NCI-H345 (cell line): ENCODE data around the gene ERN1.

Experiments
- DNase-seq: peaks from one replicate; lab custom pipeline; 2025; lab: John Stamatoyannopoulos, UW

Gene ERN1

DNA sequence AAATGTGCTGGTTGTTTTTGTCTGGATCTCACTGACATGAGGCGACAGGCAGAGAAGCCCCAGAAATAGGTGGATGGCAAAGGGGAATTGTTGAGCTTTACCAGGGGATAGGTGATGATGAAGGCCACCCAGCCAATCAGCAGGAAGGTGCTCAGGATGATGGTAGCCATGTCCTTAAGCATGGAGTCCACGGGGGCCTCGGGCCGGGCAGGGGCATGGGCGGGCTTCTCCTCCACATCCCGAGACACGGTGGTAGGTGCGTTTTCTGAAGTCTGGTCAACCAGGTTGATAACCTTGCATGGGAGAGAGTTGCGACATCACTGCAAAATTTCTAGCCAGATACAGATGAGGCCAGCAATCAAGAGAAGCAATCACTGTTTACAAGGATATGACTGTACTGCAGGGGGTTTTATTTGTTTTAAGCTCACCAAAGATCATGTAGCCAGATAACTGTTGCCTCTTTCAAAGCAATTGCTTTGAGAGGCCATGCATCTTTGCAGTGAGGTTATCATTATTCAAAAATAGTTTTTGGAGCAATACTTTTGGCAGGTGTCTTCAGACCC is 72.2 kb downstream of the ERN1 start:
- DNase-seq, result no peak

DNA sequence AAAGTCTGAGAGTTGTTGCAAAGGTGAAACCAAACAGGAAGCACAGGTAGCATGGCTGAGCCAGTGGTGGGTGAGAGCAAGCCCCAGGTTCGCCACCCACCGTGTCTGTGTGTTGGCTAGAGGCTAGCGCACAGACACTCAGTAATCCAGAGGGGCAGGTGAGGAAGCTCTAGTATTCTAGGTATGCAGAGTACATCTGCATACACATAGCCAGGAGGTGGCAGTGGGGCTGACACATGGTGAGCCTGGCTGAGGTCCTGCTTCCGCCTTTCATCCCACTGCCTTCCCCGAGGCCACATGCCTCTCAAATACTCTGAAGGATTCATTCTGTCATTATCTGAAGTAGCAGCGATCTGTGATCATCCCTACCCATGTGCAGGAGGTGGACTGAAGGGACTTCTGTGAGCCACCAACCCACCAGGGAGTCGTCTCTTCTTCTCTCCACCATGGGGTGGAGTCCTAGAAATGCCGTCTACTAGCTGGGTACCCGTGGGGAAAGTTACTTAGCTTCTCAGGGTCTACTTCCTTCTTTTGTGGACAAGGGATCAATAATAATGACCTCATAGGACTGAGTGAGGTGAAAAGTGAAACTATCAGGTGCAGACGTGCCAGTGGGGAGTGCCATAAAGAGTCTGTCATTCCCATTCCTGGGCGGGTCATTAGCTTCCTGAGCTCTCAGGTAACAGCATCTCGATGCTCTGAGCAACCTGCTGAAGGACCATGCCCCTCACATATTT is 73.5 kb downstream of the ERN1 start:
- DNase-seq, result no peak

DNA sequence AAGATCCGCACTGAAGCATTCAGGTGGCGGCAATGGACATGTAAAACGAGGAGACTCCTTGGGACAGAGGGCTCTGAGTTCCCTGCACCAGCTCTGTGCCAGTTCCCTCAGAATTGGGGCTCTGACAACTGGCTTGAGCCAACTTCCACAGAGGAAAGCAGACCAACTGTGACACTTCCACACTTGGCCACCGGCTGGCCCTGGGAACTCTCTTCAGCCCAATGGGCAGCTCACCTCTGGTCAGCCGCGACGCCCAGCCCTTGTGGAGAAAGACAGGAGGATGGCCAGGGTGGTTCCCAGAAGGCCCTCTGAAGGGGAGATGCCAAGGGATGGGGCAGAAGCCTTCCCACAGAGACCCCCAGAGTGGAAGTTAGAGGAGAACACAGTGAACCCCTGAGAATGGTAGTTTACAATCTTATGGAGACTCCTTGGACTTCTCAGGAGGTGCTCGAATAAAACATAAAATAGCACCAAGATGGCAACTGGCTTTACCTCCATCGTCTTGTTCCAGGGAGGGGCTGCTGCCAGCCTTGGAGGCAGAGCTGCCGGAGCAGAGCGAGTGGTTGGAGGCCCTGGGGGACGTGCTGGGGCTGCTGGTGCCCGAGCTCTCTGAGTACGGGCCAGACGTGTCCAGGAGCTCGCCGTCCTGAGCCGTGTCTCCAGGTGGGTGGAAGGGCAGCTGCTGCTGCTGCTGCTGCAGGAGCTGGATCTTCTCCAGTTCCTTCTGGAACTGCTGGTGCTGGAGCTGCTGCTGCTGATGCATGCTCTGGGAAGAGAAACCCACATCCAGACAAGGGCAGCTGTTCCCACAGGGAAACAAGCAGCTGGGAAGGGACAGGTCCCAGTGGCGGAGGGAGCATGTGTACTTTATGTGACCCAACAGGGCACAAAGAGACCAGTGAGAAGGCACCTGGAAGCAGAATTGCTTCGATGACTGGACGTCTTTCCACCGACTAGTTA is 74.5 kb downstream of the ERN1 start:
- DNase-seq, result no peak

DNA sequence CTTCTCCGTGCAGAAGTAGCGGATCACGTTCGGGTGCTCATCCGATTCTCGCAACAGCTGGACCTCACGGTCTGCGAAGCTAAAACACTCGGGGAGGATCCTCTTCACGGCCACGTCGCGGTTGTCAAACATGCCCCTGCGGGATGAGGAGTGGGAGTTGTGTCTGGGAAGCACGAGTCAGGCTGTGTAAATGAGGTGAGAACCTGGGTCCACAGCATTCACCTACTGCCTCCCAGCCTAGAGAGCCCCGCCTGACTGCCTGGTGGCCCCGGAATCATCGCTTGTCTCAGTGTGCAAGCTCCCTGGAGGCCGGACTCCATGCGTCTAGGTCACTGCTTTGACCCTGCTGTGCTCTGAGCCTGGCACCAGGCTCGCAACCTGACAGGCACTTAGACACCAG is 75.6 kb downstream of the ERN1 start:
- no peak for DNase-seq

DNA sequence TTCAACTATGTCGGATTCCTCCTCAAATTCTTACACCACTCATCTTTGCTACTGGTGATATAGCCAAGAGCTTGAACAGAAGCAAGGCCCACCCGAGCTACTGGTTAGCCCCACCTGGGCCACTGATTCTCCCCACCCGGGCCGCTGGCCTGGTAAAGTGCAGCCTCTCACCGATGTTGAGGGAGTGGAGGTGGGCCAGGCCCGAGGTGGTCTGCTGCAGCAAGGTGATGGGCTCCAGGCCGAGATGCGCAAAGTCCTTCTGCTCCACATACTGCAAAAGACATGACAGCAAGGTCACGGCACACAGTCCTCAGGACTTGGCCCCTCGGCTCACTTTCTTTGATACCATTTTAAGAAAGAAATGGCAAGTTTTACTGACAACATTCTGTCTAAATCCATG is 76.8 kb downstream of the ERN1 start:
- no peak for DNase-seq

DNA sequence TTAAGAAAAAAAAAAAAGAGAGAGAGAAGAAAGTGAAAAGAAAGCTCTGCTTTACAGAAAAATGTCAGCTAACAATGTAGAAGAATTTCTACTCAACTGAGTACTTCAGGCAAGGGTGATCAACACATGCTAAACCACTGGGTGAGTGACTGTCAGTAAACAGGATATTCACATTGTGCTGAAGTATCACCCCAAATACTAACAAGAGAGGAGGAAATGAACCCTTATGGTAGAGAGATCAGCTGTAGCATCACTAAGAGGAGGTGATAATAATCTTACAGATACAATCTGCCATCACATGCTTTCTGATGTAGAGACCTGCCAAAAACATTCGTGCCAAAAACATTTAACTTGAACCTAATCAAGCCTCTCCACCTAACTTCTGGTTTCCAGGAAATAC is 78.8 kb downstream of the ERN1 start:
- DNase-seq, result no peak

DNA sequence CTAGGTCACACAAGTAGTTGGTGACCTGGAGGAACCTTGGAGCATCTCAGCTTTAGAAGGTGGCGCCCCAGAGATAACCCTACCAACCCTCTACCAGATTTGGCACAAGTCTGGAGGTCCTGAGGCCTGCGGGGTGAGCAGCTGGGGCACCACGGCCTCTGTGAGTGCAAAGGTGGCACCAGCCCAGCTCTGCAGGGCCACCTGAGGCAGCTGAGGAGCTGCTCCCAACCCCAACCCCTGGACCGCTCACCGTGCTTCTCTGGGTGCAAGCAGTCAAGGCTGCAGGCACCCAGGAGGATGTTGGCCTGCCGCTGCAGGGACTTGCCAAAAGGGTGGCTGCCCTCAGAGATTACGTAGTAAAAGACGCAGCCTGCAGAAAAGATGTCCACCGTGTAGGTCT is 81.1 kb downstream of the ERN1 start:
- DNase-seq, result no peak

DNA sequence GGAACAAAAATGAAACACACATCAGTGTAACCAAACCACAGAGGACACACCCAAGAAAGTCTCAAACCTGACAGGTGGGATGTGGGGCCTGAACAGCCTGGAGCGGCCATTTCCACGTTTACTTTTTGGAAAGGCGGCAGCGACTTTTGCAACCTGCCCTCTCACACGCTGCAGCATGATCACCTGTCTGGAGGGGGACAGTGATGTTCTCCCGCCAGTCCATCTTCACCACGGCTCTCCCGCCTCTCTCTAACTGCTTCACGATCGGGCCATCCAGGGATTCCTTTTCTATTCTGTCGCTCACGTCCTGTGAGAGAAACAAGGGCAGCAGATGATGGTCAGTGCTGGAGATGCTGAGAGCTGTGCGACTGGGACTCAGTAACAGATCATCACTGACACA is 84.8 kb downstream of the ERN1 start:
- DNase-seq, result no peak

DNA sequence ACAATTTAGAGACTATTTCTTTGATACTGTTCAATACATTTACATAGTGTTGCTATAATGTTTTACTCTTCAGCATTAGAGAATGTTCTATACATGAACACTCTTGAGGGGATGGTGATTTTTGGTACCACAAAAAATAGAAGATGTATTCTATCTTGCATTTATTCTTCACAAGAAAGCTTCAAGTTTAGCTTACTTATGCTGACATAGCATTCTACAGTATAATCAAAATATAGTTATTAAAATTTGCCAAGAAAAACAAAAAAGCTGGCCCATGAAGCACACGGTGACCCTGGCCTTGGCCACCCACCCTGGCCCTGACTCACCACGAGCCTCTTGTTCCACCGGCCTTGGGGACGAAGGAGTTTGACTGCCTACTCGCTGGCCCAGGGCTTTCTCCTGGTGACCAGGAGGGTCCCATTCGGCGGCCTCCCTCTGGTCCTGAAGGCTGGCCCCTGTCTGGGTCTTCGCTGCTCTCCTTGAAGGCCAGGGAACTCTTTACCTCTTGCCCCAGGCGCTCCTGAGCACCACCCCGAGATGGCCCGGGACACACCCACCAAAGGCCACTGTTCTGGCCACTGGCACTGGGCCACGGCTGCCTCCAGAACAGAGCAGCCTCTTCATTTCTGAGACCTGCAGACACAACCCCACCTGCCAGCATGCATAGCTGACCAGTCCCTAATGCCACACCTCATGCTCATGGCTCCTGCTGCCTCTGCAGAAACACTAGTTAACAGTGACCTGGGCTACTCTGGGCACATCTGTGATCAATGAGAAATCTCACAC is 87.1 kb downstream of the ERN1 start:
- DNase-seq, result no peak

DNA sequence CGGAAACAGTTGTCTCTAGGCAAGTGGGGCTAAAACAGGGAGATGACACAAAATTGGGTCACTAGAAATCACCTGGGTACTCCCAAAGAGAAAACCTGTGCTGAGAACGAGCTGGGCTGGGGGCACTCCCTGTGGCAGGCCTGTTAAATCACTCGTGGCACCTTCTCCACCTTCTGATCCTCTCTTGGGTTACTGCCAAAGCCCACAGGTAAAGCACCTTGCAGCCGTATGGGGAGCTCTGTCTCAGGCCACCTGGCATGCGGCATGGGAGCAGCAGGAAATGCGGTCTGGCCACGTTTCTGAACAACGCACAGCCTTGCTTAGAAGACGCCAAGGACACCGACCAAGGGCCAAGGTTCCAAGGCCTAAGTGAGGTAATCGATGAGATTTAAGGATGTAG is 88.0 kb downstream of the ERN1 start:
- no peak for DNase-seq

DNA sequence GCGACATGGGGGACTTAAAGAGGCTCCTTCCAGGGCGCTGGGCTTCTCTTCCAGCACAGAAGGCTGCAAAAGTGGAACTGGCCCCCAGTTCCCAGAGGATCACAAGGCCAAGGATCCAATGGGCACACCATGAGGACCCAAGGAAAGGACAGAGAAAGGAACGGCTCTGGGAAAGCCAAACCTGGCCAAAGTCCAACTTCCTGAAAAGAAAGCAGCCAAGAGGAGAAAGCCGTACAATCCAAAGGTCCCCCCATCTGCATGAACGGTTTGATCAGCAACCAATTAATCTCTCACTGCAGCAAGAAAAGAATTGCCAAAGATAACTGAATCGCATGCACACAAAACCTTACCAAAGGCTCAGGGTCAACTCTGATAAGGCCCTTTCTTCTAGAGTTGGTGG is 89.7 kb downstream of the ERN1 start:
- DNase-seq, result no peak

DNA sequence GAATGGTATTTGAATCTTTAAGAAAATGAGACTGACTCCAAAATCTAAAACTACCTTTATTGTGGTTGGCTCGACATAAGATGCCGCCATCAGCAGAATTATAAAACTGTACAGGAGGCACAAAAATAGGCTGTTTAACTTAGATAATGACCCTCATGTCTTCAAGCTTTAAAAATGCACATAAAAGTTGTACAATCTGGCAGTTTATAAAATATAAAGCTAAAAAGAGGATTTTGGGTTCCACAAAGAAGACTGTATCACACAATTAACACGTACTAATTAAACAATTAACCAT is 90.9 kb downstream of the ERN1 start:
- no peak for DNase-seq

DNA sequence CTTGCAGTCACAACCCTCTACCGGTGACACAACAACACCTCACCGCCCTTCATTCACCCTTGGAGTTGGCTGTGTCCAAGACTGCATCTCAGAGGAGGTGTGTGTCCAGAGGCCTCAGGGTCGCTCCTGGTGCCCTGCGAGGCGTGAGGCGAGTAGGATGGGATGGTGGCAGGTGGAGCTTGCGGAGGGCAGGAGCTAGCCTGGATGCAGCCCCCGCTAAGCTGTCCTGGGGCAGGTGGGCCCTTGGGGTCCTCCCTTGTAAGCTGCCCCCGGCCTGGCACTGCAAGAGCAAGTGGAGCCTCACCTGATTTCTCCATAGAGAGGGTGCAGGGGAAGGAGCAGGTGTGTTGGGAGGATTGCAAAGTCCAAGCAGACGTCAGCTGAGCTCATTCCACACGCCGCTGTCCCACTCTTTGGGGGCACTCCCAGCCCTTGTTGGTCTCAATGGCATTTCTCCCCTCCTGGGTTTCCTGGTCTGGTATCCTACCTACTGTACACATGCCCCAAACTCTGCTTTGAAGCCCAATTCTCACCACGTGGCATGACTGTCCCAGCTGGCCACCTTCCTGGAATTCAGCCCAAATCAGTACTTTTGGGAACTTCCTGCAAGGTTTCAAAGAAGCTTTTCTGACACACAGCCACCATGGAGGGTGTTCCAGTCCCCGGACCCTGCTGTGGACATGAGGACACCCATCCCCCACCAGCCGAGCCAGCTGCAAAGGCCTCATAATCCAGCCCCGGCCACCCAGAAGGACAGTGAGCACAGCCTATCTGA is 91.4 kb downstream of the ERN1 start:
- no peak for DNase-seq

DNA sequence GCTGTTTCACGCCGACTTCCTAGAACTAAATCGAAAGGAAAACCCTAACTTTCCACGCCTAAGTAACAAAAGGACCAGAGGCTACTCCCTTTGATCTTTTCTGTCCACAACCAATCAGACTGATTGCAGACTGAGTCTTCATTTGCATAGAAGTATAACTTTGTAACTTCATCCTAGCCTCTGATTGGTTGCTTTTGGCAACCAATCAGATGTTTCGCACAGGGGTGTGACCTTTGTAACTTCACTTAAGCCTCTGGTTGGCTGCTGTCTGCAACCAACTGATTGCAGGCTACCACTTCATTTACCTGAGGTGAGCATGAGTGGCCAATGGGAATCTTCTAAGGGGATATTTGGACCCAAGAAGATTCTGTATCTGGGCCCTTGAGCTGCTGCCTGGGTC is 92.1 kb downstream of the ERN1 start:
- no peak for DNase-seq

DNA sequence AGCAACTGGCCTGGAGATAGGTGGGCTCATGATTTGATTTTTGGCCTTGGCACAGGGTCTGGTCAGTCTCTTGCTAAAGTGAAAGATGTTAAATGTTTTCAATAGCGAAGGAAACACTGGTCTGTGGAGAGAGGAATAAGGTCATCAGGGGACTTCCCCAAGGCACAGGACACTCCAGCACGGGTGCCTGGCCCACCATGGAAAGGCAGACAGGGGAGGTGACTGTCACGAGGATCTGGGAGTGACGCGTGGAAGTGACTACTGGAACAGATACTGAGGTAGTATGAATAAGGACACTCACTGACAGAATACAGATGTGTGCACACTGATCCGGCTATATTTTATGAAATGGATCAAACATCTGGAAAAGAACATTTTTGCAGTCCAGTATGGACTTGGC is 92.8 kb downstream of the ERN1 start:
- no peak for DNase-seq

DNA sequence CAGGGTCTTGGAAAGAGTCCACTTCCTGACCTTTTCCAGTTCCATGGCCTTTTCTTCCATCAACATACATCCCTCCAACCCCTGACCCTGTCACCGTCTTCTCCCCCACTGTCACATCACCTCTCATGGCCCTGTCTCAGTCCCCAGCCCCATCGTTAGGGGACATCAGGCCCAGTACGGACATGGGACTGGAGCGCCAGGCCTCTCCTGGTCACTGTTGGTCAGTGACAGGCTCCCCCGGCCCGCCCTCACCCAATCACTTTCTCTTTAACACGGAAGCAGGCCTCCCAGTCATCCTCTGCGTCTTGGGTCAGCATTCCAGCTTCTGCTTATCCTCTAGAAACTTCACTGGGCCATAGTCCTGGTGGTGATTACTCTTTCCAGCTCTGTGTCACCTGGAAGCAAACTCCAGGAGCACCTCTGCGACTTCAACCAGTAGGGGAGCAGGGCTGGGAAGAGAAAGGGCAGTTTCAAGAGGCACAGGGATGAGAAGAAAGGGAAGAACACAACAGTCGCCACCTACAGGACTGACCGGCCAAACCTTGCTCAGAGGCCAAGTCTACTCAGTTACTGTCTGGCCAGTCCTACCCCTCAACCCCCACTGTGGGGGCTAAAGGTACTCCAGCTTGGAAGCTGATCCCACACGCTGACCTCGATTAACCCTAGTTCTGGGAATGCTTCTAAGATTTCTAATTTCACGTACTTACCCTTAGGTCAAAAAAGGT is 93.6 kb downstream of the ERN1 start:
- DNase-seq, result no peak

DNA sequence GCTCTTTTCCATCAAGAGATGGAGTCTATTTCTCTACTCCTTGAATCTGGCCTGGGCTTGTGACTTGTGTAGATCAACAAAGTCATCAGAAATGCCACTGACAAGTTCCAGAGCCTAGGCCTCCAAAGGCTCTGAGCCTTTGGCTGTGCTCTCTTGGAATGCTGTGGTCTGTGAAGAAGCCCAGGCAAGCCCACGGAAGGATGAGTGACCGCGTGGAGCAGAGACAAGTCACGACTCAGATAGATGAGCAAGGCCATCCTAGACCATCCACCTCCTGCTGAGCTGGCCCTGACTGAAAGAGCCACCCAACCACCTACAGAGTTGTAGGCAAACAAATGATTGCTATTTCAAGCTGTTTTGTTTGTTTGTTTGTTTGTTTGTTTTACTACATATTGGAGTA is 97.9 kb downstream of the ERN1 start:
- no peak for DNase-seq

DNA sequence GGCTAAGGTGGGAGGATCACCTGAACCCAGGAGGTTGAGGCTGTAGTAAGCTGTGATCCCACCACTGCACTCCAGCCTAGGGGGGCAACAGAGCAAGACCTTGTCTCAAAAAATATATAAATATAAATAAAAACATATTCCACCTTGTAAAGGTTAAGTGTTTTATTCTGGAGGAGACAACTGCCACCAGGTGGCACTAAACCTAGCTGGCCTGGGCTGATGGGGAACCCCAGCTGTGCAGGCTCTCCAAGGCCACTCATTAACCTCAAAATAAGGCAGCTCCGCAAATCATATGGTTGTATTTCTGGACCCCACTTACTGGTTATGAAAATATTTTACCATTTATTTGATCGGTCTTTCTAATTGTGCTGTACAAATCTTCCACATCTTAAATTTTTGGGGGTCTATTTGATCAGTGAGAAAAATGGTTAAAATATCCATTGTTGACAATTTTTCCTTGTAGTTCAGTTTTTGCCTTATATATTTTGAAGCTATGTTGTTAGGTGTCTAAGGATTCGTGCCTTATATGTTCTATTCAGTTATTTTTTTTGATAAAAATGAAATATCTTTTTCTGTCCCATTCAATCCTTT is 101.0 kb downstream of the ERN1 start:
- peak; percentile 68 for DNase-seq

DNA sequence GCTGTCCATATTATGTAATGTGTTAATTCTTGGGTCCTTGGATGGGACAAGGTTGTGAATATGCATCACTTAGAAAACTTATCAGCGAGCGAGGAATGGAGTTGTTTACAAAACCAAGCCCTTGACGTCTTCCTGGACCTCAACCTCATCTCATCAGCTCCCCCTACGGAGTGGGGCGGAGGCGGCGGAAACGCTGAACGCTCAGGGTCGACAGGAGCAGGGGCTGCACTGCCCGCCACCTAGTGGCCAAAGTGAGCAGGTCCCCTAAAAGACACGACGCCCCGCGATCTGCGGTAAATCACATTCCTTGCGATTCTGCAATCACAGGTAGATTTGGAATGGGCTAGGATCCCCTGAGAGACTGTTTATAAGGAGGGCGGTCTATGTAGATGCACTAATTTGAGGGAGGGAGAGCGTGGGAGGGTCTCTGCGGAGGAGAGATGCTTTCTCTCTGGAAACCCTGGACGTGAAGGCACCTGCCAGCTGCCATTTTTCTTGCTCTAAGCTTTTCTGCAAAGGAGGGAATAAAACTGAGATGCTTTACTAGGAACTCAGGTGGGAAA is 104.1 kb downstream of the ERN1 start:
- DNase-seq, result peak; percentile 82
